NCI-H460 (cell line): Measurements from ENCODE around the gene TMEM198. TPM values are rescaled to one million over a fixed set of nuclear protein-coding genes. Genes with fewer than 3 reads are reported as not detected.

Source experiments
- DNase-seq: peaks from one replicate; pipeline ENCODE4 v3.0.0-alpha.2; 2016; ENCODE audit warnings: low read depth; ENCODE audit errors: extremely low read depth
- total RNA-seq: library from RNA; depleted of rRNA; stranded (reverse); fragments of >200 nt; shearing (Covaris generic); gene quantifications from 2 replicates; pipeline ENCODE4 v1.2.3, GENCODE V29; 2014

The TMEM198 gene
- total RNA-seq, 1 experiment from 2014 or later = 0.59 TPM

GRCh38 chr2:219560893-219561178, 17.0 kb downstream of the TMEM198 start:
- DNase-seq = no peak

- no peak for DNase-seq
Observed at GRCh38 chr2:219561179-219562048, 17.6 kb downstream of the TMEM198 start.

DNA sequence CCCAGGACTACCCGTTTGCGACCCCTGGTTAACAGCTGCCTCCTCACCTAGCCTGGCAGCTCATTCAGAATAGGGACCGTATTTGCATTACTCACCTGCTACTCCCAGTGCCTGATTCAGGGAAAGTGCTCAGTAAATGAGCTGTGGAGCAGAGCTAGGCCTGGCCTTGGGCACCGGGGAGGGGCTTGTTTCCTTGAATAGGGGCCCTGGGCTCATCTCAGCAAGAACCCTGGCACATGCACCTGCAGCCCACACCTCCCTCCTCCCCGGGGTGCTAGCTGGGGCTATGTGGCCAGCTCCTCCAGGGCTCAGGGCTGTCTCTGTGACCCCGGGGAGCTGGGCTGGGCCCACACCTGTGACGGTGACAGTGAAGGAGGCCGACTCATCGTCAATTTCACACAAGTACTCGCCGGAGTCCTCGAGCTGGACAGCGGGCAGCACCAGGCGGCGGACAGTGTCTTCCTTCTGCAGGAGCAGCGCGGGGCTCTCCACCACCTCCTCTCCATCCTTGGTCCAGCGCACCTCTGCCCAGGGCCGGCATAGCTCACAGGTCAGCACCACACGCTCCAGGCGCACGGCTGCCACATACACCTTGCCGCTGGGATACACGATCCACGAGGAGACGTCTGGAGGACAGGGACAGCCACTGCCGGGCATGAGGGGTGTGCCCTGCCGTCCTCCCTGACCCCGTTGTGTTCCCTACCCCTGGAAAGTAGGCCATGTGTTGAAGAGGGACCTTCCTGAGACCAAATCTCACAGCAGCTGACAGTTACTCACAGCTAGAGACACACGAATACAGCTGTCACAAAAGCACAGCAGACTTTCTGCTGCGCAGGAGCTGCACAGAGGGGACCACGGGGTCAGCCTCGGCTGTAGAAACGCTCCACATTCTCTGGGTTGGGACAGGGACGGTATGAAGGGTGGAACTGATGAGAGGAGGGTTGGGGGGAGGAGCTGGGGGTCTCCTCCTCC, 18.5 kb downstream of the TMEM198 start:
- no peak for DNase-seq

GRCh38 chr2:219563271-219563928, 19.6 kb downstream of the TMEM198 start:
- no peak for DNase-seq

GRCh38 chr2:219565130-219566080, 21.6 kb downstream of the TMEM198 start:
- no peak for DNase-seq

DNA sequence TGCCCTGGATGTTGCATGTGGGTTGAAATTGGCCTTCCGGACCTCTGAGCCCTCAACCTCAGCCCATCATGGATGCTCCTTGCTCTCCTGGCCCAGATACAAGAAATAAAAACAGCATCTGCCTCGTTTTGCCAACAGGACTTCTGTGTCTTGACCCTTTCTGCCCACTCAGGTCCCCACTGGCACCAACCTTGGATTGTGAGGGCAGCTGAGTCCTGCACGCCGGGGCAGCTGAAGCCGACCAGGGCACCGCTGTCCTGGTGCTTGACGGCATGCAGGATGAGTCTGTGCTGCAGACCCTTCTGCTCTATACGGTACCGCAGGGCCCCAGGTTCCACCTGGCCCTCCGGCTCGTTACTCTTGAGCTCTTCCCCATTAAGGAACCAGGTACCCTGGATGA, 22.8 kb downstream of the TMEM198 start:
- no peak for DNase-seq

DNA sequence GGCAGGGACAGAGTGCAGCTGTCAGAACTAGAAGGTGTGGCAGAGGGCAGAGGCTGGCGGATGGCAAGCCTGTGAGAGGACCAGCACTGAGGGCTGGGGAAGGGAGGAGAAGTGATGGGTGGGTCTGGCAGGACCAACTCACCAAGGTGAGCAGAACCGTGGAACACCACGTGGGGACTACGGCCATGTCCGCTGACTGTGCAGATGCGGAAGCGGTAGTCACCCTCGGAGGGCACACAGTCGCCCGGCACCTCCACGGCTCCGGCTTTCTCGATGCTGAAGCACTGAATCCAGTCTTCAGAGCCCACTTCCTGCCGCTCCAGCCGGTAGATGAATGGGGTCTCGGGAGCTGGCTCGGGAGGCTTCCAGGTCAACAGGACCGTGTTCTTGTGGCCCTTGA, 23.3 kb downstream of the TMEM198 start:
- DNase-seq = no peak

GRCh38 chr2:219567791-219568361, 24.0 kb downstream of the TMEM198 start:
- DNase-seq = no peak

GRCh38 chr2:219569041-219569440, 25.2 kb downstream of the TMEM198 start:
- no peak for DNase-seq

GRCh38 chr2:219569635-219570034, 25.8 kb downstream of the TMEM198 start:
- no peak for DNase-seq

GRCh38 chr2:219570194-219570923, 26.5 kb downstream of the TMEM198 start:
- DNase-seq = no peak

GRCh38 chr2:219570924-219571310, 27.1 kb downstream of the TMEM198 start:
- no peak for DNase-seq

- no peak for DNase-seq
Observed at GRCh38 chr2:219571311-219572236, 27.7 kb downstream of the TMEM198 start, which contains the start of gene OBSL1. Gene OBSL1, minus strand, starts transcription at chr2:219571539. Its CDS starts 307 bp downstream, at chr2:219571232.

- no peak for DNase-seq
Observed at GRCh38 chr2:219572237-219573001, 28.6 kb downstream of the TMEM198 start, which contains the start of gene INHA. Gene INHA, plus strand, starts transcription at chr2:219572310. Its CDS starts 65 bp downstream, at chr2:219572375.

DNA sequence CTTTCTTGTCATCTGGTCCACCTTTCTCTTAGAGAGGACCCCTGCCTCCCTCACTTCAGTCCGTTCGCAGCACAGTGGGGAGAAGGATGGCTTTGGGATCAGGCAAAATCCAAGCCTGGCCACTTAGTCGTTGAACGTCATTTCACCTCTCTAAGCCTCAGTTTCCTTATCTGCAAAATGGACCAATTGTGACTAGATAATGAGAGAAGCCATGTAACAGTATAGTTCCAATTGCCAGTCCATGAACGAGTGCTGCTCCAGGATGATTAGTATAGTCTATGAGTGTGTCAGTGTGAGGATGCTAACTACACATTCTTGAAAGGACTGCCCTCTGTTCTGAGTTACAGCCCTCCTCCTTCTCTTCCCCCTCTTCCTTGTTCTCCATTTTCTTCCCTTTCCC, 29.3 kb downstream of the TMEM198 start:
- no peak for DNase-seq

GRCh38 chr2:219574484-219575311, 30.9 kb downstream of the TMEM198 start:
- DNase-seq = no peak
